Gastroesophageal sphincter (tissue), 4 donors: ENCODE data around the gene SETD1B. TPM values are rescaled to one million over a fixed set of nuclear protein-coding genes. Genes with fewer than 3 reads are reported as not detected.
A peak's percentile ranks its signal among the peaks of the same experiment; 100 is the strongest.

Source experiments
- ATAC-seq: fragments of 150-250 bp; one replicate; pipeline ENCODE4 v1.9.1; 2016; ENCODE audit warnings: mild to moderate bottlenecking, moderate library complexity
- H3K27ac ChIP-seq, 4 donors: fragments of 200-600 bp; sonication (generic) in 3 of 4; 1 replicate in 3 of 4; 2 replicates in 1 of 4; pipeline ENCODE4 v1.5.1; 2016 to 2019
- H3K27me3 ChIP-seq: fragments of 200-600 bp; sonication (generic); one replicate; pipeline ENCODE4 v1.5.1; 2019
- H3K36me3 ChIP-seq, 2 donors: fragments of 200-600 bp; sonication (generic); one replicate each; pipeline ENCODE4 v1.5.1; 2019; ENCODE audit warnings: control low read depth in 1 of 2
- H3K4me1 ChIP-seq, 3 donors: fragments of 200-600 bp; sonication (generic); 1 replicate in 2 of 3; 2 replicates in 1 of 3; pipeline ENCODE4 v1.5.1; 2016 to 2019; ENCODE audit warnings: control low read depth in 2 of 3
- H3K4me3 ChIP-seq, 2 donors: fragments of 200-600 bp; sonication (generic); one replicate each; pipeline ENCODE4 v1.5.1; 2019; ENCODE audit warnings: mild to moderate bottlenecking in 1 of 2, moderate library complexity in 1 of 2
- H3K9me3 ChIP-seq, 3 donors: fragments of 200-600 bp; sonication (generic); one replicate each; pipeline ENCODE4 v1.5.1; 2017 to 2019; ENCODE audit warnings: control low read depth in 2 of 3
- CTCF ChIP-seq, 4 experiments: fragments of 200-600 bp in 2 of 4; fragments of 450-650 bp in 2 of 4; sonication (generic) in 1 of 4; IDR thresholded peaks; one replicate each; pipeline ENCODE4 v1.5.1; 2017 to 2019; ENCODE audit warnings: antibody characterized with exemption in 4 of 4, mild to moderate bottlenecking in 2 of 4, moderate library complexity in 2 of 4
- EP300 ChIP-seq: sonication (generic); formaldehyde crosslinking; IDR thresholded peaks from one replicate; pipeline ENCODE4 v1.6.1; 2017; ENCODE audit warnings: antibody characterized with exemption, mild to moderate bottlenecking
- POLR2A ChIP-seq, 2 donors: fragments of 450-650 bp; IDR thresholded peaks; one replicate each; pipeline ENCODE4 v1.6.1; 2017; ENCODE audit warnings: antibody characterized with exemption in 2 of 2, mild to moderate bottlenecking in 2 of 2, moderate library complexity in 1 of 2
- POLR2AphosphoS5 ChIP-seq: sonication (generic); formaldehyde crosslinking; IDR thresholded peaks from one replicate; pipeline ENCODE4 v1.6.1; 2017; ENCODE audit warnings: antibody characterized with exemption
- whole genome bisulfite sequencing, 2 donors: methylation state at CpG; one replicate each; pipeline ENCODE4 v1.1.5; 2018; ENCODE audit warnings: low coverage in 1 of 2; 5-methylcytosine and 5-hydroxymethylcytosine counted together
- total RNA-seq, 4 donors: library from RNA; depleted of rRNA; stranded (reverse); fragments of >200 nt; gene quantifications; one replicate each; pipeline ENCODE4 v1.1.0, GENCODE V29; 2016

The SETD1B gene
- total RNA-seq, 4 donors from 2014 or later, result 9.6 to 25.1 (median 20.3) TPM

DNA sequence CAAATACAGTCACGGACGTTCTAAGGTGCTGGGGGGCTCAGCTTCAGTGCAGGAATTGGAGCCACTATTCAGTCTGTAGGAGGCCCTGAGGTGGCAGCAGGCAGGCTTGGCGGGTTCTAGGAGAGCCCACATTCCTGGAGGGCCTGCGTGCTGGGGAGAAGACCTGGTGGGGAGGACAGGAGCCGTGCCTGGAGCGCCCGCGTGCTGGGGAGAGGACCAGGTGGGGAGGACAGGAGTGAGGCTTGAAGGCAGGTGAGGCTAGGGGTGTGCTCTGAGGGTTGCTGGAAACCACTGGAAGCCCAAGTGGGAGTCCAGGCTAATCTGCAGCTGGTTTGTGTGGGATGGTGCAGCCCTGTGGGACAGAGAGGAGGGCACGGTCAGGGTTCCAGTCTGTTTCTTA lies 33.4 kb upstream of the SETD1B start:
- Histone ChIP-seq H3K27me3 (no peaks in the 10 kb centered on the region), H3K27ac (no peak overlapping the region), H3K4me3 (no peak overlapping the region), H3K4me1 (peaks cover 0 to 93% (median 28%) of the 10 kb centered on the region in 3 donors), H3K9me3 (no peaks in the 10 kb centered on the region), H3K36me3 (no peaks in the 10 kb centered on the region)
- ATAC-seq, result no peak
- no peak for TF ChIP-seq CTCF (IDR thresholded peaks at IDR 0.05)
- no peak for TF ChIP-seq EP300
- TF ChIP-seq POLR2AphosphoS5, result no peak
- no peak for TF ChIP-seq POLR2A (IDR thresholded peaks at IDR 0.05)
- WGBS, 2 donors, result no CpG with 5 or more reads among the region's 9 CpGs

DNA sequence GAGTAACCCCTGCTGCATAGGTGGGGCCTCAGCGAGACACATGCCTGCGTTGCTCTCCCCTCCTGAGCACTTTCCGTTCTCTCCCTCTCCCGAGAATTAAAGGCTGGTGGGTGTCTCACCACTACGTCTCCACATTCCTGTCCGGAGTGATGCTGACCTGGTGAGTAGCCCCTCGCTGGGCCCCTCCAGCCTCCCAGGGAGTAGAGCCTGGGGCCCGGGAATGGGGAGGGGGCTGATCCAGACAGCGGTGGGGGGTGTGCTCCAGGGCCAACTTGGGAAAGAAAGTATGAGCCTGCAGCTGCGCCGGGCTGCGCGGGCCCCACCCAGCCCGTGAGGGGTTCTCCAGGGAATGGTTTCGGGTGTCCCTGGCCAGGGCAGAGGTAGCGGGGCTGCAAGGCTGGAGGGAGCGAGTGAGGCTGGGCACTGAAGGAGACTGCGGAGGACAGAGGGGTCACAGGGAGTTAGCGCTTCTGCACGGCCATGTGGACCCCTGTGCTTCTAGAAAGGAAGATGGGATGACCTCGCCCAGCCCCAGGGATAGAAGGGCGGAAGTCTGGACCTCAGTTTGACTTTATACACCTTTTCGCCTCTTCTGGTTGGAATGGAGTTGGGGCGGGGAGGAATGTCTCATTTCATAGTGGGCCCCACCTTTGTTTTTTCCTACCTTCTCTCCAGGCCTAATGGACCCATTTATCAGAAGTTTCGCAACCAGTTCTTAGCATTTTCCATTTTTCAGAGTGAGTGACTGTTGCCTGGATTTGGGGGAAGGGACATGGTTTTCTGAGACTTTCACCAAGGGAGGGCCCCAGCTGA lies 32.8 kb upstream of the SETD1B start:
- no peak overlapping the region for H3K4me3 ChIP-seq
- H3K27ac ChIP-seq, result no peak overlapping the region
- WGBS, 2 donors, result 83 to 92% methylated on average over 5 to 13 of the region's 25 CpGs
- H3K27me3 ChIP-seq, result no peaks in the 10 kb centered on the region
- no peaks in the 10 kb centered on the region for H3K9me3 ChIP-seq
- TF ChIP-seq POLR2A (IDR thresholded peaks at IDR 0.05) (no peak), EP300 (no peak), POLR2AphosphoS5 (no peak), CTCF (IDR thresholded peaks at IDR 0.05) (no peak)
- ATAC-seq, result no peak
- peaks cover 0 to 92% (median 30%) of the 10 kb centered on the region in 3 donors for H3K4me1 ChIP-seq
- H3K36me3 ChIP-seq, result no peaks in the 10 kb centered on the region

GRCh38 chr12:121773011-121773777 lies 30.6 kb upstream of the SETD1B start:
- ATAC-seq, result peak; percentile 67
- Histone ChIP-seq H3K27ac (peak overlapping the region in 3 of 4 donors; percentile 69 to 82 (median 76)), H3K9me3 (no peaks in the 10 kb centered on the region), H3K36me3 (no peaks in the 10 kb centered on the region), H3K27me3 (no peaks in the 10 kb centered on the region), H3K4me3 (no peak overlapping the region), H3K4me1 (peaks cover 0 to 76% (median 14%) of the 10 kb centered on the region in 3 donors)
- no peak for TF ChIP-seq POLR2AphosphoS5
- TF ChIP-seq CTCF (IDR thresholded peaks at IDR 0.05), result peak in 3 of 4 experiments; percentile 88 to 95 (median 92)
- TF ChIP-seq EP300, result no peak
- TF ChIP-seq POLR2A (IDR thresholded peaks at IDR 0.05), result no peak
- 23 to 27% methylated on average over 2 of the region's 14 CpGs for WGBS, 2 donors

DNA sequence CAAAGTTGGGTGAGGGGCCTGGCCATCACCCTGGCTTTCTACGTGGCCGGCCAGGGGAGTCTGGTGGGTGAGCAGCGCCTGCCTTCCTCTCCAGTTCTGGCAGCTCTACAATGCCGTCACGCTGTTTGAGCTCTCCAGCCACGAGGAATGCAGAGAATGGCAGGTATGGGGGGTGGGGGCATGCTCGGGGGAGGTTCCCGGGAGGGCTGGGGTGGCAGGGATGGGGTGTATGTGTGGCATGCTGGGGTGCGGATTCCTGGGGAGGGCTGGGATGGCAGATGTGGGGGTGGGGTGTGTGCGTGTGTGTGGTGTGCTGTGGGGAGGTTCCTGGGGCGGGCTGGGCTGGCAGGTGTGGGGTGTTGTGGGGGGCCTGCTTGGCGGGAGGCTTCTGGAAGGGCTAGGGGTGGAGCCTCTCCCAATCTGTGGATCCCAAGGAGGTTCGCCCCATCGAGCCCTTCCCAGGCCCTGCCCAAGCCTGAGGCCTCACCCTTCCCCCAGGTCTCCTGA lies 28.8 kb upstream of the SETD1B start:
- no peaks in the 10 kb centered on the region for H3K27me3 ChIP-seq
- WGBS, 2 donors, result no CpG with 5 or more reads among the region's 14 CpGs
- no peak for TF ChIP-seq POLR2AphosphoS5
- no peak for TF ChIP-seq POLR2A (IDR thresholded peaks at IDR 0.05)
- TF ChIP-seq CTCF (IDR thresholded peaks at IDR 0.05), result no peak
- TF ChIP-seq EP300, result no peak
- H3K9me3 ChIP-seq, result no peaks in the 10 kb centered on the region
- H3K27ac ChIP-seq, result peak overlapping the region in 3 of 4 donors; percentile 56 to 69 (median 57)
- no peak overlapping the region for H3K4me3 ChIP-seq
- no peak for ATAC-seq
- peaks cover 0 to 14% of the 10 kb centered on the region in 2 donors for H3K36me3 ChIP-seq
- peaks cover 0 to 58% (median 12%) of the 10 kb centered on the region in 3 donors for H3K4me1 ChIP-seq
